Gastroesophageal sphincter (tissue), 4 donors: ENCODE measurements around the gene YOD1. TPM values are rescaled to one million over a fixed set of nuclear protein-coding genes. Genes with fewer than 3 reads are reported as not detected.

Experiments
- ATAC-seq: fragments of 150-250 bp; one replicate; pipeline ENCODE4 v1.9.1; 2016; ENCODE audit warnings: mild to moderate bottlenecking, moderate library complexity
- H3K27ac ChIP-seq, 4 donors: fragments of 200-600 bp; sonication (generic) in 3 of 4; 1 replicate in 3 of 4; 2 replicates in 1 of 4; pipeline ENCODE4 v1.5.1; 2016 to 2019
- H3K27me3 ChIP-seq: fragments of 200-600 bp; sonication (generic); one replicate; pipeline ENCODE4 v1.5.1; 2019
- H3K36me3 ChIP-seq, 2 donors: fragments of 200-600 bp; sonication (generic); one replicate each; pipeline ENCODE4 v1.5.1; 2019; ENCODE audit warnings: control low read depth in 1 of 2
- H3K4me1 ChIP-seq, 3 donors: fragments of 200-600 bp; sonication (generic); 1 replicate in 2 of 3; 2 replicates in 1 of 3; pipeline ENCODE4 v1.5.1; 2016 to 2019; ENCODE audit warnings: control low read depth in 2 of 3
- H3K4me3 ChIP-seq, 2 donors: fragments of 200-600 bp; sonication (generic); one replicate each; pipeline ENCODE4 v1.5.1; 2019; ENCODE audit warnings: mild to moderate bottlenecking in 1 of 2, moderate library complexity in 1 of 2
- H3K9me3 ChIP-seq, 3 donors: fragments of 200-600 bp; sonication (generic); one replicate each; pipeline ENCODE4 v1.5.1; 2017 to 2019; ENCODE audit warnings: control low read depth in 2 of 3
- EP300 ChIP-seq: sonication (generic); formaldehyde crosslinking; IDR thresholded peaks from one replicate; pipeline ENCODE4 v1.6.1; 2017; ENCODE audit warnings: antibody characterized with exemption, mild to moderate bottlenecking
- POLR2A ChIP-seq, 2 donors: fragments of 450-650 bp; IDR thresholded peaks; one replicate each; pipeline ENCODE4 v1.6.1; 2017; ENCODE audit warnings: antibody characterized with exemption in 2 of 2, mild to moderate bottlenecking in 2 of 2, moderate library complexity in 1 of 2
- POLR2AphosphoS5 ChIP-seq: sonication (generic); formaldehyde crosslinking; IDR thresholded peaks from one replicate; pipeline ENCODE4 v1.6.1; 2017; ENCODE audit warnings: antibody characterized with exemption
- WGBS, 2 donors: methylation state at CpG; one replicate each; pipeline ENCODE4 v1.1.5; 2018; ENCODE audit warnings: low coverage in 1 of 2; 5-methylcytosine and 5-hydroxymethylcytosine counted together
- total RNA-seq, 4 donors: library from RNA; depleted of rRNA; stranded (reverse); fragments of >200 nt; gene quantifications; one replicate each; pipeline ENCODE4 v1.1.0, GENCODE V29; 2016
- TF ChIP-seq, protein P1 (sequence below), 4 experiments: fragments of 200-600 bp in 2 of 4; fragments of 450-650 bp in 2 of 4; sonication (generic) in 1 of 4; IDR thresholded peaks; one replicate each; pipeline ENCODE4 v1.5.1; 2017 to 2019; ENCODE audit warnings: antibody characterized with exemption in 4 of 4, mild to moderate bottlenecking in 2 of 4, moderate library complexity in 2 of 4

Gene YOD1
- total RNA-seq, 4 donors from 2014 or later: 6.9 to 11.7 (median 8.8) TPM

DNA sequence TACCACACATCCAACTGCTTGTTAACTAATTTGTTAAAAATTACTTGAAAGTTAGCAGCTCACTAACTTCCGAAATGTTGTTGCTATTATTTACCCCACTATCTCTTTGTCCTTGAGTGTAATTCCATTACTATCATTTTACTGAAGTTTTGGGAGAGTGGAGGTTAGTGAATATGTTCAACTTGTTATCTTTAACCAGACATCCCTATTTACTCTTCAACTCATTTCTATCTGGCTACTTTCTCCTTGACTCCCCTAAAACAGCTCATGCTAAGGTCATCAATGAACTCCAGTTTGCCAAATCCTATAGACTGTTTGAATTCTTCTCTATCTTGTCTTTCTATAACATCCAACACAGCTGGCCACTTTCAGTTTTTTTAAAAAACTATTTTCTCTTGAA is 14.1 kb downstream of the YOD1 start:
- Histone ChIP-seq H3K36me3 (no peaks in the 10 kb centered on the region), H3K27me3 (peaks cover 6% of the 10 kb centered on the region), H3K9me3 (no peaks in the 10 kb centered on the region), H3K4me3 (no peak overlapping the region), H3K27ac (no peak overlapping the region), H3K4me1 (no peaks in the 10 kb centered on the region)
- ATAC-seq: no peak
- TF ChIP-seq, protein P1, sequence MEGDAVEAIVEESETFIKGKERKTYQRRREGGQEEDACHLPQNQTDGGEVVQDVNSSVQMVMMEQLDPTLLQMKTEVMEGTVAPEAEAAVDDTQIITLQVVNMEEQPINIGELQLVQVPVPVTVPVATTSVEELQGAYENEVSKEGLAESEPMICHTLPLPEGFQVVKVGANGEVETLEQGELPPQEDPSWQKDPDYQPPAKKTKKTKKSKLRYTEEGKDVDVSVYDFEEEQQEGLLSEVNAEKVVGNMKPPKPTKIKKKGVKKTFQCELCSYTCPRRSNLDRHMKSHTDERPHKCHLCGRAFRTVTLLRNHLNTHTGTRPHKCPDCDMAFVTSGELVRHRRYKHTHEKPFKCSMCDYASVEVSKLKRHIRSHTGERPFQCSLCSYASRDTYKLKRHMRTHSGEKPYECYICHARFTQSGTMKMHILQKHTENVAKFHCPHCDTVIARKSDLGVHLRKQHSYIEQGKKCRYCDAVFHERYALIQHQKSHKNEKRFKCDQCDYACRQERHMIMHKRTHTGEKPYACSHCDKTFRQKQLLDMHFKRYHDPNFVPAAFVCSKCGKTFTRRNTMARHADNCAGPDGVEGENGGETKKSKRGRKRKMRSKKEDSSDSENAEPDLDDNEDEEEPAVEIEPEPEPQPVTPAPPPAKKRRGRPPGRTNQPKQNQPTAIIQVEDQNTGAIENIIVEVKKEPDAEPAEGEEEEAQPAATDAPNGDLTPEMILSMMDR (IDR thresholded peaks at IDR 0.05): no peak
- TF ChIP-seq POLR2AphosphoS5 (no peak), POLR2A (IDR thresholded peaks at IDR 0.05) (no peak), EP300 (no peak)
- 86 to 89% methylated on average over 1 of the region's 1 CpG for WGBS, 2 donors

DNA sequence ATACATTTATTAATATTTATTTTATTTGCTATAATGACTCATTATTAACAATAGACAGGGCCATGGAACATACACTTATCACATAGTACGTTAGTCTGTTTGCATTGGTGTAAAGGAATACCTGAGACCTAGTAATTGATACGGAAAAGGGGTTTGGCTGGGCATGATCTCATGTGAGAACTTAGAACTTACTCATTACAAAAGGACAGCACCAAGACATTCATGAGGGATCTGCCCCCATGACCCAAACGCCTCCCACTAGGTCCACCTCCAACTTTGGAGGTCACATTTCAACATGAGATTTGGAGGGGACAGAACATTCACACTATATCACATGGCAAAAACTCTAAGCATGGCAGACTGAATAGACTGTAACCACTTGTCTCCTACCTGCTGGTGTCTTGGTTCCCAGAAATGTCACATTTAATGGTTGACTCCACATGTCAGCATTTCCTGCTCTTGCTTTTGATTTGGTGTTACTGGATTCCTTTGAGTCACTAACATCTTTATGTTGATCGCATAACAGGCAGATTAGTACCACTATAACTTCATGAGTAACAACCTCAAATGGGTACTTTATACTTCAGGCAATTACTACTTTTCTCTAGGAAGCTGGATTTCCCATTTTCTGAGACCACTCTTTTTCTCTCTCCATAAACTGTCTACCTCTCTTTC is 15.0 kb downstream of the YOD1 start:
- Histone ChIP-seq H3K27me3 (peaks cover 15% of the 10 kb centered on the region), H3K36me3 (no peaks in the 10 kb centered on the region), H3K9me3 (no peaks in the 10 kb centered on the region), H3K27ac (no peak overlapping the region), H3K4me3 (no peak overlapping the region), H3K4me1 (no peaks in the 10 kb centered on the region)
- TF ChIP-seq EP300 (no peak), POLR2AphosphoS5 (no peak), POLR2A (IDR thresholded peaks at IDR 0.05) (no peak)
- TF ChIP-seq, protein P1 (IDR thresholded peaks at IDR 0.05): no peak
- 70 to 97% methylated on average over 3 to 4 of the region's 4 CpGs for WGBS, 2 donors
- ATAC-seq: no peak

DNA sequence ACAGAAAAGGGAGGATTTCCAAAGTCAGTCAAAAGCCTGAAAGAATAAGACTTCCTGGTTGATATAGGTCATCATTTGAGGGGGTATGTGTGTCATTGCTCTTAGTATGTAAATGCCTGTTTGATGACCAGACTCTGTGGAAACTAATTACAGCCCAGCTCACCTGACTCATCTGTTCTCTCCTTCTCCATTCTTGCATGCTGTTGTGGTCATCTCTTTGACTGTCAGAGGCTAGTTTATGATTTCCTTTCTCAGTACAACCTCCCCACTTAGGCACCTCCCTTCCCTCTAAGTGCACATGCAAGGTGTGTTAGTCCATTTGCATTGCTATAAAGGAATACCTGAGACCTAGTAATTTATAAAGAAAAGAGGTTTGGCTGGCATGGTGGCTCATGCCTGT is 16.0 kb downstream of the YOD1 start:
- no peaks in the 10 kb centered on the region for H3K9me3 ChIP-seq
- TF ChIP-seq EP300 (no peak), POLR2AphosphoS5 (no peak), POLR2A (IDR thresholded peaks at IDR 0.05) (no peak)
- TF ChIP-seq, protein P1 (IDR thresholded peaks at IDR 0.05): no peak
- no peak overlapping the region for H3K4me3 ChIP-seq
- ATAC-seq: no peak
- H3K27me3 ChIP-seq: peaks cover 23% of the 10 kb centered on the region
- H3K27ac ChIP-seq: no peak overlapping the region
- H3K36me3 ChIP-seq: no peaks in the 10 kb centered on the region
- H3K4me1 ChIP-seq: no peaks in the 10 kb centered on the region

DNA sequence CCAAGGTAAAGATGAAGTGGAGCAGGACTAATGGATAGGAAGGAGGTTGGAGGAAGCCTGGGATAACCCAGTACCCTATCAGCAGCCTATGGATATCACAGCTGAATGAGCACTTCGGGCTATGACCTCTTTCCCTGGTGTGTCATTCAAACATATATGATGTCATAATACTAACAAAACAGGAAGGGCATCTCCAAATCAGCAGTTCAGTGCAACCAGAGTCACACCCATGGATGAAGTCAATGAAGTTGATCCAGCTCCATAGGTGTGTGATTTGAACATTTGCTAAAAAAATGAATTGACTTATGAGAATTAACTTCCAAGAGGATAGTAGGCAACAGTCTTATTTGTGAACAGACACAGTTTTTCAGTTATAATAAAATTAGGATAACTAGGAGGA is 16.8 kb downstream of the YOD1 start:
- no peak overlapping the region for H3K4me3 ChIP-seq
- WGBS, 2 donors: 82% methylated on average over 1 of the region's 1 CpG
- H3K27ac ChIP-seq: no peak overlapping the region
- H3K4me1 ChIP-seq: no peaks in the 10 kb centered on the region
- ATAC-seq: no peak
- H3K36me3 ChIP-seq: no peaks in the 10 kb centered on the region
- no peaks in the 10 kb centered on the region for H3K9me3 ChIP-seq
- TF ChIP-seq, protein P1 (IDR thresholded peaks at IDR 0.05): no peak
- H3K27me3 ChIP-seq: peaks cover 23% of the 10 kb centered on the region

DNA sequence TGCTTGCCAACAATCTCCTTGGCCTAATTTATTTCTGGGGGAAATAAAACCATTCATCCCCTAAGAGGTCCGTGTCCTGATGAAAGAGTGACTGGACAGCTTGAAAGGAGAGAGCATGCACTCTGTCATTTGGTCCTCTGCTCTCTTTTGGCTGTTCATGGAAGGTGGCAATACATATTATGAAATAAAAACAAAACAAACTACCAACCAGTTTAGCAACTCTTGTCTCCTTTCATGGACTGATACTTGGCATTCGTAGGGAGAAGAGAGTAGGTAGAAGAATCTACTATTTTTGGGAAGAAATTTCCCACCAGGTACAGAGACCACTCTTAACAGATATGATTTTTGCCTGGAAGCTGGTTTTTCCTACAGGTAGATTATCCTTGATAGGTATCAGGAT is 17.7 kb downstream of the YOD1 start:
- peaks cover 23% of the 10 kb centered on the region for H3K27me3 ChIP-seq
- no peak for ATAC-seq
- no peaks in the 10 kb centered on the region for H3K4me1 ChIP-seq
- H3K36me3 ChIP-seq: no peaks in the 10 kb centered on the region
- 70 to 93% methylated on average over 1 to 2 of the region's 2 CpGs for WGBS, 2 donors
- H3K27ac ChIP-seq: no peak overlapping the region
- no peaks in the 10 kb centered on the region for H3K9me3 ChIP-seq
- TF ChIP-seq POLR2AphosphoS5: no peak
- TF ChIP-seq, protein P1 (IDR thresholded peaks at IDR 0.05): no peak
- no peak for TF ChIP-seq EP300
- no peak for TF ChIP-seq POLR2A (IDR thresholded peaks at IDR 0.05)
- no peak overlapping the region for H3K4me3 ChIP-seq
